CD14-positive monocyte (primary cell): ENCODE results near the gene CASP9. TPM values are rescaled to one million over a fixed set of nuclear protein-coding genes. Genes with fewer than 3 reads are reported as not detected.
A peak's percentile ranks its signal among the peaks of the same experiment; 100 is the strongest.

Source experiments
- DNase-seq, 3 donors: peaks; one replicate each; pipeline ENCODE4 v3.0.0-alpha.2; 2011 to 2022
- H2AFZ ChIP-seq: 2 replicates; pipeline ENCODE4 v1.6.0; 2012; ENCODE audit warnings: mild to moderate bottlenecking, low read depth, low read length, inconsistent platforms; ENCODE audit not compliant: insufficient read depth, poor library complexity, severe bottlenecking
- H3K27ac ChIP-seq, 2 donors: 1 replicate in 1 of 2; 2 replicates in 1 of 2; pipeline ENCODE4 v1.5.1; 2012 to 2013; ENCODE audit warnings: low read length in 2 of 2, control low read depth in 1 of 2, inconsistent platforms in 1 of 2, low read depth in 1 of 2, mild to moderate bottlenecking in 1 of 2
- H3K27me3 ChIP-seq, 2 donors: one replicate each; pipeline versions ENCODE4 v1.6.0 to v1.6.1; 2011 to 2013; ENCODE audit warnings: low read length in 2 of 2; ENCODE audit not compliant: control insufficient read depth in 2 of 2, insufficient read depth in 2 of 2
- H3K36me3 ChIP-seq, 2 donors: replicated peaks in 1 of 2; 1 replicate in 1 of 2; 2 replicates in 1 of 2; pipeline versions ENCODE4 v1.5.1 to v1.6.1; 2012 to 2013; ENCODE audit warnings: low read length in 2 of 2, control low read depth in 1 of 2, inconsistent platforms in 1 of 2, mild to moderate bottlenecking in 1 of 2; ENCODE audit not compliant: insufficient read depth in 2 of 2, control insufficient read depth in 1 of 2
- H3K4me1 ChIP-seq, 2 donors: 1 replicate in 1 of 2; 2 replicates in 1 of 2; pipeline versions ENCODE4 v1.5.1 to v1.6.1; 2012 to 2013; ENCODE audit warnings: low read length in 2 of 2, control low read depth in 1 of 2, inconsistent platforms in 1 of 2, mild to moderate bottlenecking in 1 of 2, moderate library complexity in 1 of 2; ENCODE audit not compliant: insufficient read depth in 2 of 2, control insufficient read depth in 1 of 2
- H3K4me2 ChIP-seq: replicated peaks from 2 replicates; pipeline ENCODE3; 2012; ENCODE audit warnings: low read length, moderate library complexity, mild to moderate bottlenecking; ENCODE audit not compliant: poor library complexity, severe bottlenecking; ENCODE audit errors: extremely low read depth
- H3K4me3 ChIP-seq, 3 experiments: fragments of 200-600 bp in 1 of 3; sonication (generic) in 1 of 3; replicated peaks in 1 of 3; 1 replicate in 2 of 3; 2 replicates in 1 of 3; pipeline ENCODE4 v1.5.1; 2011 to 2013; ENCODE audit warnings: low read length in 3 of 3, mild to moderate bottlenecking in 3 of 3, control low read depth in 2 of 3, low read depth in 2 of 3, inconsistent platforms in 1 of 3, moderate library complexity in 1 of 3
- H3K79me2 ChIP-seq: 2 replicates; pipeline ENCODE4 v1.6.0; 2012; ENCODE audit warnings: mild to moderate bottlenecking, control low read depth, inconsistent platforms, low read length, moderate library complexity; ENCODE audit not compliant: insufficient read depth
- H3K9ac ChIP-seq: 2 replicates; pipeline ENCODE4 v1.6.0; 2017; ENCODE audit warnings: low read length, mild to moderate bottlenecking; ENCODE audit not compliant: insufficient read depth, poor library complexity, severe bottlenecking
- H3K9me3 ChIP-seq, 2 donors: replicated peaks in 1 of 2; 1 replicate in 1 of 2; 2 replicates in 1 of 2; pipeline versions ENCODE4 v1.5.1 to v1.6.1; 2012 to 2013; ENCODE audit warnings: low read length in 2 of 2, control low read depth in 1 of 2; ENCODE audit not compliant: control insufficient read depth in 1 of 2, insufficient read depth in 1 of 2
- H4K20me1 ChIP-seq: 2 replicates; pipeline ENCODE4 v1.6.0; 2012; ENCODE audit warnings: mild to moderate bottlenecking, low read length, control low read depth, moderate library complexity; ENCODE audit not compliant: insufficient read depth
- H3K27ac Mint-ChIP-seq, 7 donors: one replicate each; pipeline ENCODE4 v1.8.0; 2020; ENCODE audit warnings: mild to moderate bottlenecking in 7 of 7, mixed read lengths in 7 of 7, moderate library complexity in 6 of 7, inconsistent platforms in 2 of 7
- H3K27me3 Mint-ChIP-seq, 3 donors: one replicate each; pipeline ENCODE4 v1.8.0; 2021 to 2022; ENCODE audit warnings: low read depth in 3 of 3, mild to moderate bottlenecking in 3 of 3, mixed read lengths in 3 of 3, moderate library complexity in 3 of 3, inconsistent platforms in 1 of 3
- H3K36me3 Mint-ChIP-seq, 2 donors: one replicate each; pipeline ENCODE4 v1.8.0; 2020; ENCODE audit warnings: mixed read lengths in 2 of 2, inconsistent platforms in 1 of 2, mild to moderate bottlenecking in 1 of 2
- H3K4me1 Mint-ChIP-seq: one replicate; pipeline ENCODE4 v1.8.0; 2020; ENCODE audit warnings: mild to moderate bottlenecking, mixed read lengths
- H3K4me3 Mint-ChIP-seq, 2 donors: one replicate each; pipeline ENCODE4 v1.8.0; 2020; ENCODE audit warnings: mild to moderate bottlenecking in 2 of 2, mixed read lengths in 2 of 2, moderate library complexity in 1 of 2
- H3K9me3 Mint-ChIP-seq, 7 donors: one replicate each; pipeline ENCODE4 v1.8.0; 2020 to 2022; ENCODE audit warnings: mixed read lengths in 7 of 7, mild to moderate bottlenecking in 6 of 7, moderate library complexity in 6 of 7, inconsistent platforms in 2 of 7
- CTCF ChIP-seq: fragments of 200-600 bp; IDR thresholded peaks from one replicate; pipeline ENCODE4 v1.8.0; 2022; ENCODE audit warnings: antibody characterized with exemption, mild to moderate bottlenecking
- WGBS: methylation state at CpG from one replicate; pipeline ENCODE4 v1.1.5; 2013; ENCODE audit warnings: missing lambda C conversion rate; ENCODE audit not compliant: insufficient coverage; 5-methylcytosine and 5-hydroxymethylcytosine counted together
- intact Hi-C, 2 donors: fragments of 100-400 bp; cut with micrococcal nuclease; formaldehyde crosslinking; loops; one replicate each; pipeline versions ENCODE4 v1.15.0 to v1.15.1; 2023
- polyA plus RNA-seq, 3 donors: library from polyadenylated mRNA; depleted of rRNA in 1 of 3; unstranded in 2 of 3; stranded (reverse) in 1 of 3; fragments of 300-500 nt in 2 of 3; fragments of >200 nt in 1 of 3; fragmentation: Illumina TruSeq in 2 of 3; gene quantifications; 1 replicate in 2 of 3; 2 replicates in 1 of 3; pipeline ENCODE4 v1.2.3, GENCODE V29; 2012 to 2021

The CASP9 gene
- polyA plus RNA-seq, 3 donors = 15.1 to 21.5 (median 21.0) TPM

- 55% methylated on average over 5 of the region's 6 CpGs for WGBS
- intact Hi-C loops = no loop called here
Observed at GRCh38 chr1:15455522-15455921, 68.5 kb downstream of the CASP9 start.

GRCh38 chr1:15454256-15454655 is 69.8 kb downstream of the CASP9 start:
- Mint-ChIP-seq H3K4me1 (peaks cover 9% of the 10 kb centered on the region), H3K27me3 (peaks cover 2 to 4% (median 3%) of the 10 kb centered on the region in 3 donors), H3K36me3 (no peaks in the 10 kb centered on the region), H3K4me3 (no peak overlapping the region), H3K9me3 (peaks cover 0 to 2% (median 0%) of the 10 kb centered on the region in 7 donors), H3K27ac (no peak overlapping the region)
- no peak overlapping the region for H3K9ac ChIP-seq
- H3K9me3 ChIP-seq = no peaks in the 10 kb centered on the region
- intact Hi-C loops = loop anchor here in 1 of 2 donors (5.0 kb wide), 1 partner anchor 57 kb away; no protein-coding TSS in a partner anchor
- no peaks in the 10 kb centered on the region for H3K4me1 ChIP-seq
- no peak overlapping the region for H3K4me3 ChIP-seq
- WGBS = no CpG with 5 or more reads among the region's 3 CpGs
- no peaks in the 10 kb centered on the region for H4K20me1 ChIP-seq
- H3K36me3 ChIP-seq = no peaks in the 10 kb centered on the region
- H3K79me2 ChIP-seq = no peaks in the 10 kb centered on the region
- H3K27ac ChIP-seq = no peak overlapping the region
- DNase-seq = no peak
- H3K27me3 ChIP-seq = no peaks in the 10 kb centered on the region
- TF ChIP-seq CTCF = no peak
- H3K4me2 ChIP-seq = no peak overlapping the region
- no peak overlapping the region for H2AFZ ChIP-seq

More at GRCh38 chr1:15455522-15455921, 68.5 kb downstream of the CASP9 start:
- Mint-ChIP-seq H3K4me3 (no peak overlapping the region), H3K27ac (no peak overlapping the region), H3K27me3 (peaks cover 2 to 4% (median 3%) of the 10 kb centered on the region in 3 donors), H3K36me3 (no peaks in the 10 kb centered on the region), H3K4me1 (peaks cover 9% of the 10 kb centered on the region), H3K9me3 (peaks cover 0 to 2% (median 0%) of the 10 kb centered on the region in 7 donors)
- peak in 2 of 3 donors; percentile 42 to 57 for DNase-seq
- Histone ChIP-seq H3K4me3 (no peak overlapping the region), H3K27ac (no peak overlapping the region), H3K9ac (no peak overlapping the region), H3K27me3 (no peaks in the 10 kb centered on the region), H4K20me1 (no peaks in the 10 kb centered on the region), H3K4me2 (no peak overlapping the region), H3K36me3 (no peaks in the 10 kb centered on the region), H3K79me2 (no peaks in the 10 kb centered on the region), H3K4me1 (no peaks in the 10 kb centered on the region), H3K9me3 (no peaks in the 10 kb centered on the region), H2AFZ (no peak overlapping the region)
- TF ChIP-seq CTCF = no peak
